Stimulated activated CD8-positive, alpha-beta memory T cell treated with anti-CD3 and anti-CD28 coated beads, Interleukin-4, amount 100 ng/mL, for 4 hours (primary cell): Measurements from ENCODE around the gene VAMP8.
"Not testable (repeated sequence)": the region's sequence is repeated elsewhere in the genome, so short reads cannot be mapped to it uniquely, and the experiment has no call there.

Experiments
- DNase-seq, 2 donors: peaks; one replicate each; pipeline ENCODE4 v3.0.0-alpha.2; 2020; ENCODE audit warnings: low read depth in 2 of 2, low spot score in 1 of 2

The VAMP8 gene

GRCh38 chr2:85577386-85578242 lies at the start of gene VAMP8:
Gene VAMP8, plus strand, starts transcription at chr2:85577586. Its CDS starts 61 bp downstream, at chr2:85577647.
- DNase-seq: peak; percentile 27 to 40

GRCh38 chr2:85527787-85528186 lies 49.6 kb upstream of the VAMP8 start:
- DNase-seq: no peak

- DNase-seq: no peak
Measured at GRCh38 chr2:85528355-85528754, 49.0 kb upstream of the VAMP8 start.

GRCh38 chr2:85529809-85530208 lies 47.6 kb upstream of the VAMP8 start:
- no peak for DNase-seq

- no peak for DNase-seq
Measured at GRCh38 chr2:85531589-85531988, 45.8 kb upstream of the VAMP8 start.

- no peak for DNase-seq
Measured at GRCh38 chr2:85534099-85534498, 43.3 kb upstream of the VAMP8 start.

- no peak for DNase-seq
Measured at GRCh38 chr2:85534881-85535280, 42.5 kb upstream of the VAMP8 start.

GRCh38 chr2:85536479-85536878 lies 40.9 kb upstream of the VAMP8 start:
- DNase-seq: no peak

- no peak for DNase-seq
Measured at GRCh38 chr2:85537600-85538506, 39.5 kb upstream of the VAMP8 start.

GRCh38 chr2:85538507-85539360 lies 38.7 kb upstream of the VAMP8 start, which contains the start of gene MAT2A:
Gene MAT2A, plus strand, starts transcription at chr2:85539168. Its CDS starts 120 bp downstream, at chr2:85539288.
- DNase-seq: peak; percentile 76

GRCh38 chr2:85539361-85540132 lies 37.8 kb upstream of the VAMP8 start:
- peak; percentile 58 to 63 for DNase-seq

GRCh38 chr2:85540133-85540648 lies 37.2 kb upstream of the VAMP8 start:
- DNase-seq: no peak

GRCh38 chr2:85541262-85541661 lies 36.1 kb upstream of the VAMP8 start:
- DNase-seq: no peak

GRCh38 chr2:85541753-85542457 lies 35.5 kb upstream of the VAMP8 start:
- DNase-seq: no peak

GRCh38 chr2:85542777-85543176 lies 34.6 kb upstream of the VAMP8 start:
- no peak for DNase-seq

GRCh38 chr2:85544254-85544691 lies 33.1 kb upstream of the VAMP8 start:
- not testable (repeated sequence) for DNase-seq

- not testable (repeated sequence) for DNase-seq
Measured at GRCh38 chr2:85544915-85545779, 32.2 kb upstream of the VAMP8 start.

GRCh38 chr2:85545780-85546240 lies 31.6 kb upstream of the VAMP8 start:
- DNase-seq: no peak
